Stimulated activated memory B cell treated with anti-CD40 and anti-IgM and Interleukin-4, amounts not matched to agents 10 μg/mL and 1 μg/mL and 100 μg/mL, for 72 hours (primary cell): ENCODE data around the gene RCAN1.

ENCODE experiments used
- ATAC-seq: fragments of 150-1000 bp; cut with Tn5 transposase; 2 replicates; pipeline ENCODE4 v1.10.0; 2021
- H3K27ac Mint-ChIP-seq: one replicate; pipeline ENCODE4 v1.8.0; 2022; ENCODE audit warnings: mild to moderate bottlenecking, mixed read lengths
- H3K27me3 Mint-ChIP-seq: one replicate; pipeline ENCODE4 v1.8.0; 2022; ENCODE audit warnings: mixed read lengths
- H3K36me3 Mint-ChIP-seq: one replicate; pipeline ENCODE4 v1.8.0; 2022; ENCODE audit warnings: mixed read lengths
- H3K4me1 Mint-ChIP-seq: one replicate; pipeline ENCODE4 v1.8.0; 2022; ENCODE audit warnings: mixed read lengths
- H3K4me3 Mint-ChIP-seq: one replicate; pipeline ENCODE4 v1.8.0; 2022; ENCODE audit warnings: mild to moderate bottlenecking, moderate library complexity, mixed read lengths
- H3K9me3 Mint-ChIP-seq: one replicate; pipeline ENCODE4 v1.8.0; 2022; ENCODE audit warnings: mixed read lengths

Gene RCAN1

DNA sequence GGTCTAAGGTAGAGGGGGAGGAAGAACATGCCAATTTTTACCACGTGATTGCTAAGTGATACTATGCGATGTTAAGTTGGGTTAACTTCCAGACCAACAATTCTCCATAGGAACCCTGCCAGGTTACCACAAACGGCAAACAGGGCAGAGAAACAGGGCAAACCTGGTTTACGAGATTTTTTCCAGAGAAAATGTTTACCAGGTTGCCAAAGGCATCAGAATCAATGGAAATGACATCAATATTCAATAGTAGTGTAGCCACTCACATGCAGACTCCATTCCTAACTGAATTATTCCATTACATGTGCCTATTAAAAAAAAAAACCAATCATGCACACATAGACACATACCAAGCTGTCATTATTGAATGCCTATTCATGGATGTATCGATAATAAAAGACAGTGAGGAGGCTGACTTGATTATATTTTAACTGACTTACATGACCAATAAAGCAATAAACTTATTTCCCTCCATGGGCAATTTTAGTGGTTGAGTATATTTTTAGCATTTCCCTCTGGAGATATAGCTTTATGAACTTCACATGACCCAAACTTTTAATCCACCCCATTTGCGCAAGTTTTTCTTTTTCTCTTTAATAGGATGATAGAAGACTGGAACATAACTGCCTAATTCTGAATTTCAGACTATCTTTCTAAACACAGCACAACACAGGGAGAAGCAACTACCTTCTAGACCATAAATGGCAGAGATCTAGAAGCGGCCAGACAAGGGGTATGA is 62.4 kb downstream of the RCAN1 start:
- no peak for ATAC-seq
- Mint-ChIP-seq H3K4me3 (no peak overlapping the region), H3K36me3 (peaks cover 16% of the 10 kb centered on the region), H3K4me1 (no peaks in the 10 kb centered on the region), H3K9me3 (peaks cover 8% of the 10 kb centered on the region), H3K27me3 (no peaks in the 10 kb centered on the region), H3K27ac (peak overlapping the region; percentile 24)

DNA sequence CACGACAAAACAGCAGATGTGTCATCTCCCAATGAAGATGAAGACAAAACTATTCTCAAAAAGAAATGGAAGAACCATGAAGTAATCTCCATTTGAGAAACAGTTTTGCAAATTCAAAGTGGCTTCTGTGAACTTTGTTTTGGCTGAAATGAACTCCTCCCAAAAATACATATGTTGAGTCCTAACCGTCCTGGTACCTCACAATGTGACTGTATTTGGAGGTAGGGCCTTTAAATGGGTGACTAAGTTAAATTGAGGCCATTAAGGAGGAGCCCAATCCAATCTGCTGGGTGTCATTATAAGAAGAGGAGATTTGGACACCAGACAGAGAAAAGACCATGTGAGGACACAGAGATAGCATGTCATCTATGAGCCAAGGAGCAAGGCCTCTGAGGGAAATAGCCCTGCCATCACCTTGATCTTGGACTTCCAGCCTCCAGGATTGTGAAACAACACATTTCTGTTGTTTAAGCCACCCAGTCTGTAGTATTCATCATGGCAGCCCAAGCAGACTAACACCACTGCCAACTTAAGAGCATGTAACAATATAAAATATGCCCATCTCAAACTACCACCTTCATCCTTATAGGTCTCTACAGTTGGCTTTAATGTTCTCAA is 64.6 kb downstream of the RCAN1 start:
- H3K9me3 Mint-ChIP-seq: peaks cover 8% of the 10 kb centered on the region
- H3K36me3 Mint-ChIP-seq: peaks cover 16% of the 10 kb centered on the region
- H3K4me1 Mint-ChIP-seq: peaks cover 22% of the 10 kb centered on the region
- H3K4me3 Mint-ChIP-seq: no peak overlapping the region
- H3K27ac Mint-ChIP-seq: no peak overlapping the region
- ATAC-seq: no peak
- H3K27me3 Mint-ChIP-seq: no peaks in the 10 kb centered on the region

DNA sequence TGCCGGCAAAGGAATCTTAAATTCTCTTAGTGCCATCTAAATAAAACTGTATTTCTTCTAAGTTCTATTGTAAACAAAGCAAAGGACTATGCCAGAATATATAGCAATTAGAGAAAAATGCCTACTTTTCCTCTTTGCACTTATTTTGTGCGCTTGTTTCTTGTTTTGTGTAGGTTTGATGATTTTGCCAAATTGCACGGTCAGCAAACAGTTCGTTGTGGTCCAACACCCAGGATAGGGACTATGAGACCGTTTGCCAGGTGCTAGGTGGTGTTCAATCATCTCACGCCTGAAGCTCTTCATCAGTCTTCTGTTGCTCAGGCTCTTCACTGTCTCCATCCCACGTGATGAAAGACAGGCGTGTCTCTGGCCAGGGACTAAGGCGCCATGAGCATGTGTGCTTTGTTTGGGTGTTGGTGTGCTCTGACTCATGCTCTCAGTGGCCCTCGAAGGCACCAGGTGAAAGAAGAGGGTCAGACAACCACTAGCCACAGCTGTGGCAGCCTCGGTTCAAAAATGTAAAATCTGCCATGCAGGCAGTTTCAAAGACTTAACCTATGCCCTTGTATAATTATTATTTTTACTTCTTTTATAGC is 66.0 kb downstream of the RCAN1 start:
- peaks cover 6% of the 10 kb centered on the region for H3K36me3 Mint-ChIP-seq
- peak overlapping the region; percentile 24 for H3K27ac Mint-ChIP-seq
- no peaks in the 10 kb centered on the region for H3K9me3 Mint-ChIP-seq
- no peaks in the 10 kb centered on the region for H3K27me3 Mint-ChIP-seq
- peaks cover 36% of the 10 kb centered on the region for H3K4me1 Mint-ChIP-seq
- H3K4me3 Mint-ChIP-seq: no peak overlapping the region
- no peak for ATAC-seq

DNA sequence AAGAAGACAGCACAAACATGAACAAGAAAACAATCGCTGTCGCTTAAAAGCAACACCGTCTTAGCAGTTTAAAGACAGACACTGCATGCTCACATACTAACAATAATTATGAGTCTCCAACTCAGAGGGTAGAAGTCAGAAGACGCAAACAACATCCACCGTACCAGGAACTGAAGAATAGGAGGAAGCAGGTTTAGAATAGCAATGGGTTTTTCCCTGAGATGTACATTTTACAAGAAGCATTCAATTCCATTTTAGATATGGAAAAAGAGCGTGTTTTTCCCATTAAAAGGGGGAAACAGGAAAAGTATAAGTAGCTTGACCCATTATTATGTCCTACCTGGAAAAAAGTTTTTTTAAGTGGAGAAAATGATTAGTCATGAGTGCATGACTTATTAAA is 68.4 kb downstream of the RCAN1 start:
- peak overlapping the region; percentile 97 for H3K27ac Mint-ChIP-seq
- no peaks in the 10 kb centered on the region for H3K27me3 Mint-ChIP-seq
- H3K36me3 Mint-ChIP-seq: peaks cover 12% of the 10 kb centered on the region
- H3K4me1 Mint-ChIP-seq: peaks cover 44% of the 10 kb centered on the region
- no peak for ATAC-seq
- peaks cover 3% of the 10 kb centered on the region for H3K9me3 Mint-ChIP-seq
- H3K4me3 Mint-ChIP-seq: no peak overlapping the region

DNA sequence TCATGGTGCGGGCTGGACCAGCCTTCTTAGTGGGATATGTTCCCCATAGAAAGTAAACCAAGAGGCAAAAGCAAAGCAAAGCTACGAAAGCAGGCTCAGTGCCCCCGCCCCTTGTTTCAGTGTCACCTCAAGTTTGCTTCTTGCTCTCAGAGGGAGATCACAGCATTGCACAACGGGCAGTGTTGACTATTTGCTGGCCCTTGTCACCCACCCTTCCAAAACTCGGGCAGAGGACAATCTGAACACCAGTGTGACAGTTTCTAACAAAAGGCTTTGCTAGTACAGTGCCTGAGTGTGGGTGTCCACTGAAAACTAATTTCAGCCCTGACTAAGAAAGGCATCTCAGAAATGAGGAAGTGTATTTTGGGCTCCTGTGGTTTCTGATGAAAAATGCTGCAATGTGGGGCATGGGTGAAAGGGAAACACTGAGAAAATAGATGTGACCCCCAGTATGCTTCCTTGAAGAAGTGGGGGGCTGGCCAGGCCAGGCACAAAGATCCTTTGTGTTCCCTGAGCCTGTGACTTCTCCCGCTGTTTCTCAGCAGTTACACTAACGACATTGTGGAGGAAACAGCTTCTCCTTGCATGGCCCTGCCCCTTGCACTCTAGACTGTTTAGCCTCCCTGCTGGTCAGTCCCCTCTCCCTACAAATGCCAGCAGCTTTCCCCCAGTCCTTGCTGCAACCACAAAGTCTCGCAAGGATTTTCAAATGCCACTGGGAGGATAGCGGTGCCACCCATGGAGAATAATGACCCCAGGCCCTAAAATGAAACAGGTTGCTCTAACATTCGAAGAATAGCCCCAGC is 69.6 kb downstream of the RCAN1 start:
- peak overlapping the region; percentile 97 for H3K27ac Mint-ChIP-seq
- peak overlapping the region; percentile 53 for H3K4me3 Mint-ChIP-seq
- peak; percentile 95 for ATAC-seq
- peaks cover 9% of the 10 kb centered on the region for H3K36me3 Mint-ChIP-seq
- H3K9me3 Mint-ChIP-seq: peaks cover 3% of the 10 kb centered on the region
- H3K4me1 Mint-ChIP-seq: peaks cover 44% of the 10 kb centered on the region
- no peaks in the 10 kb centered on the region for H3K27me3 Mint-ChIP-seq

DNA sequence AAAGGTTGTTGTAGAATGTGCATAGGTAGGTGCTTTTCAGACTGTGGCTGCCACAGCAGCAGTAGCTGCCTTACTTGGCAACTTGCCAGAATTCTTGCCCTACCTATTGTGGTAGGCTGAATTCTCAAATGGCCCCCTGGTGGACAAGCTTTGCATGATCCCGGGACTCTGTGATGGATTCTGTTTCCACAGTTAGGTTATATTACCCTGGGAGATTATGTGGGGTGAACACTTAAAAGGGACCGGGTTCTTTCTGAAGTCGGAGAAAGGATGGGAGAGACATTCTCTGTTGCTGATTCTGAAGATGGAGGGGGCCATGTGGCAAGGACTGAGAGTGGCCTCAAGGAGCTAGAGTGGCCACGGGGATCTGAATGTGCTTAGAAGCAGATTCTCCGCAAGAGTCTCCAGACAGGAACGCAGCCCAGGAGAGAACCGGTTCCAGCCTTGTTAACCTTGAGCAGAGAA is 70.8 kb downstream of the RCAN1 start:
- no peak for ATAC-seq
- Mint-ChIP-seq H3K4me1 (peaks cover 44% of the 10 kb centered on the region), H3K36me3 (peaks cover 6% of the 10 kb centered on the region), H3K4me3 (no peak overlapping the region), H3K27me3 (no peaks in the 10 kb centered on the region), H3K27ac (peak overlapping the region; percentile 97), H3K9me3 (peaks cover 3% of the 10 kb centered on the region)

DNA sequence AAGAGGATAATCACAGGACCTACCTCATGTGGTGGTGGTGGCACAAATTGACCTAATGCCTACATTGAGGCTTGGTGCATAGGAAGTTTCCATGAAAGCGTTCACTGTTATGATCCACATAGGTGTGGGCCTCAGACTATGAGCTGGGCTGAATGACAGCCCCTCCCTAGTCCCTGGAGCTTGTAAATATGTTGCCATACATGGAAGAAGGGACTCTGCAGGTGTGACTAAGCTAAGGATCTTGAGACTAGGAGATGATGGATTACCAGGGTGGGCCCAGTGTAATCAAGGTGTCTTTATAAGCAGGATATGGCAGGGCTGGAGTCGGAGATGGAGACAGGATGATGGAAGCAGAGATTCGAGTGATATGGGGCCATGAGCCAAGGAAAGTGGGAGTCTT is 71.9 kb downstream of the RCAN1 start:
- Mint-ChIP-seq H3K27me3 (no peaks in the 10 kb centered on the region), H3K27ac (peak overlapping the region; percentile 60), H3K4me3 (no peak overlapping the region), H3K4me1 (peaks cover 44% of the 10 kb centered on the region), H3K9me3 (peaks cover 3% of the 10 kb centered on the region), H3K36me3 (peaks cover 6% of the 10 kb centered on the region)
- ATAC-seq: no peak

DNA sequence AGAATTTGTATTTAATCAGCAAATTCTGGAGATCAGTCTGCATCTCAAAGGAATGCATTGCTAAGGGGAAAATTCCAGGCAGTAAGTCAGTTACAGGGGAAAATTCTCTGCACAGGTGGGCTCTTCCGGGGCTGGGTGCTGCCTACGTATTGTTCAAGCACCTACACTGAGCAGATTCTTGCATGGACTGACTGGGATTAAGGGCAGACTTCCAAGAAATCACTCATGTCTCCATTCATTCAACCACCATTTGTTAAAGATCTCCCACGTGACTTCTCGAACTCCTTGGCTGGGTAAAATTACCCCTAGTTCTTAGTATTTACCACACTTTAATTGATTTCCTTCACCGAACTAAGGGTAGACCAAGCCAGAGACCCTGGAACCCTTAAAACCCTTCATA is 74.7 kb downstream of the RCAN1 start:
- peaks cover 3% of the 10 kb centered on the region for H3K9me3 Mint-ChIP-seq
- H3K4me3 Mint-ChIP-seq: no peak overlapping the region
- ATAC-seq: no peak
- H3K27ac Mint-ChIP-seq: peak overlapping the region; percentile 18
- H3K36me3 Mint-ChIP-seq: peaks cover 14% of the 10 kb centered on the region
- peaks cover 21% of the 10 kb centered on the region for H3K4me1 Mint-ChIP-seq
- H3K27me3 Mint-ChIP-seq: no peaks in the 10 kb centered on the region

DNA sequence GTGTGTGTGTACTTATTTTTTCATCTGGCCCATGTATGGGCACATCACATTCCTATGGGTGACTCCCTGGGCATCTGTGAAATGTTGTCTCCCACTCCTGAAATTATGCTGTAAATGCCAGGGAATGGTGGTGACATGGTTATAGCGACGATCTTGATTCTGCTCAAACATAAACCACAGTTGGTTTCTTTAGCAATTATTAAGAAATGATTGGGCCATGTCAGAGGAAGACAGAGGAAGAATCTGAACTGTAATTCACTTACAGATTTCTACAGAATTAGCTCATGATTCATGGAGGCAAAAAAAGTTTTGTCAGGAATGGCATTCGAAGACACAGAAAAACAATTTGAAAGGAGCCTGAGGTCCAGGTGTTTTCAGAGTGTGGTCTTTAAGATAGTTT is 77.1 kb downstream of the RCAN1 start:
- Mint-ChIP-seq H3K36me3 (peaks cover 14% of the 10 kb centered on the region), H3K27ac (no peak overlapping the region), H3K9me3 (no peaks in the 10 kb centered on the region), H3K27me3 (no peaks in the 10 kb centered on the region), H3K4me3 (no peak overlapping the region), H3K4me1 (peaks cover 19% of the 10 kb centered on the region)
- ATAC-seq: no peak

DNA sequence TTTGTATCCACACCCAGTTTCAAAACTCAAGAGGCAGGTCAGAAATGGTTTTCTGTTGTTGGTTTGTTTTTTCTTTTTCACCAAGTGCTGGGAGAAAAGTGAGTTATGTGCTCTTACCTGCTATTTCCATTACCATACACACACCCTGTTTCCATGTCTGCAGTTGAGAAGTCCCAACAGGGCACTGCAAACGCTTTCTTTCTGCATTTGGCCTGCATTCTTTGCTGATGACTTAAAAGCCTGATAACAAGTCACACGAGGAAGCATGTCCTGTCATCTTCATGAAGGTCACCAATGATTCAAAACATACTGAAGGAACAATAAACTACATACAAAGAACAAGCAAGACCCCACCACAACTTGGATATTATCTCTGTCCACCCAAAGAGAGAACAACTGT is 78.1 kb downstream of the RCAN1 start:
- Mint-ChIP-seq H3K27me3 (no peaks in the 10 kb centered on the region), H3K4me1 (peaks cover 19% of the 10 kb centered on the region), H3K36me3 (peaks cover 15% of the 10 kb centered on the region), H3K27ac (no peak overlapping the region), H3K9me3 (no peaks in the 10 kb centered on the region), H3K4me3 (no peak overlapping the region)
- no peak for ATAC-seq

DNA sequence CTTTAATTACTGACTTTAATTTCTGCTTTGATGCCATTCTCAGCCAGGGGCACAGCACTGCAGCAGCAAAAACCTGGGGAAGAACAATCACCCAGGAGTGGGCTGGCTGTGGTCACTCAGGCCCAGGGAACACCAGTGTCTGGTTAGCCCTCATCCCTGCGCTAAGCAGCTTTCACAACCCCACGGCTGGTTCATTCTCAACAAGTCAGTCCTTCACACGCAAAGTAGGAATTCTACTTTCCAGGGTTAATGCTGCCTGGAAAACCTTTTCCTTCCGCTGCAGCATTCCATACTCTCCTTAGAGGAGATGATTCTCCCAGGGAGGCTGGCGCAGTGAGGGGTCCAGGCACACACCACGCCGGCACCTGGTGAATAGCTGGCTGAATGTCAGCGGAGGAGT is 78.6 kb downstream of the RCAN1 start:
- Mint-ChIP-seq H3K4me1 (peaks cover 24% of the 10 kb centered on the region), H3K36me3 (peaks cover 20% of the 10 kb centered on the region), H3K27me3 (no peaks in the 10 kb centered on the region), H3K9me3 (no peaks in the 10 kb centered on the region), H3K27ac (no peak overlapping the region), H3K4me3 (no peak overlapping the region)
- ATAC-seq: no peak

DNA sequence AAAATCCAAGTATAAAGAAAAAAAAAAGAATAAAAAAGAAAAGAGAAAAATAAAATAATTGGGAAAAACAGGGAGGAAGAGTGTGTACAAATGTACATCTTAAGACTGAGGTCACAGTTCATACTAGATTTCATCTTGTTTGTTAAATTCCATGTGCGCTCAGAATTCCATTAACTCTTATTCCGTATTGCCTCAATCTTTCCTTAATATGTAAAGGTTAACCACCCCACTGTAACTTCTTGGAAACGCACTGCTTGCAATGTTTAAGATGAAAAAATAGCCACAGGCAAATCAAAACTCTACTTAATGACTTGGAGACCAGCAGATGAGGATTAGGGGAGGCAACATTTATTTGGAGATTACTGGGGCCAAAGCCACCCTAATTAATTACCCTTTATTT is 79.0 kb downstream of the RCAN1 start:
- ATAC-seq: no peak
- Mint-ChIP-seq H3K36me3 (peaks cover 20% of the 10 kb centered on the region), H3K27ac (no peak overlapping the region), H3K27me3 (no peaks in the 10 kb centered on the region), H3K4me1 (peaks cover 25% of the 10 kb centered on the region), H3K4me3 (no peak overlapping the region), H3K9me3 (no peaks in the 10 kb centered on the region)

DNA sequence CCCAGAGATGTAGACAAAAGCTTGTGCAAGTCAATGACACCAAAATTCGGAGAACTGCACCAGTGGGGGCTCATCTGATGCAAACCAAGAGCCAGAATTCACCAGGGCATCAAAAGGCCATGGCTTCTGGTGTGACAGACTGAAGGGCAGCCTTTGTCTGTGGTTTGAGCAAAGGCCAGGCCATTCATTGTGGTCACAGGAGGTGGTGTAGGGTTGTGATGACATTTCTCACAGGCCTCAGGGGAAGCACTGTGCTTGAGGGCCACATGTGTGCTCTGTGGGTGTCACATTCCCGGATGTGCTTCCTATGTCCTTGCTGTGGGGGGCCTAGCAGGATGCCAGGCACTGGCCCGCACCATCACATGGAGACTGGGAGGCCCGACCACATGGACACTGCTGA is 80.4 kb downstream of the RCAN1 start:
- H3K9me3 Mint-ChIP-seq: peaks cover 2% of the 10 kb centered on the region
- peaks cover 25% of the 10 kb centered on the region for H3K36me3 Mint-ChIP-seq
- peak; percentile 94 for ATAC-seq
- H3K4me1 Mint-ChIP-seq: peaks cover 32% of the 10 kb centered on the region
- peak overlapping the region; percentile 90 for H3K27ac Mint-ChIP-seq
- peak overlapping the region; percentile 36 for H3K4me3 Mint-ChIP-seq
- no peaks in the 10 kb centered on the region for H3K27me3 Mint-ChIP-seq

DNA sequence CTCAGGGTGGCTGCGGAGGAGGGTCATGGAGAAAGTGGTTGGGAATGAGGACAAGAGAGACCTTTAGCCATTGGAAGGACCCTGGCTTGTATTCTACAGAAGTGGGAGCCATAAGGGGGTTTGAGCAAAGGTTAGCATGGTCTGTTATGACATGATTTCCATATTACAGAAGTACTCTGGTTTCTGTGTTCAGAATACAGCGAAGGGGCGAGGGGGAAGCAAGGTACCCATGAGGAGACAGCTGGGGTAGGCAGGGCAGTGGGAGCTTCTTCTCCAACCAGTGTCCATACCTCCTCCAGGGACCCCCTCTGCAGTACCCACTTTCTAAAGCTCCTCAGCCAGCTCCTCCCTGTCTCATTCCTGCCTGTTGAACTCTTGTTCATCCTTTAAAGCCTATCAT is 81.0 kb downstream of the RCAN1 start:
- no peaks in the 10 kb centered on the region for H3K27me3 Mint-ChIP-seq
- H3K4me3 Mint-ChIP-seq: peak overlapping the region; percentile 36
- peak; percentile 59 for ATAC-seq
- peaks cover 32% of the 10 kb centered on the region for H3K4me1 Mint-ChIP-seq
- peaks cover 25% of the 10 kb centered on the region for H3K36me3 Mint-ChIP-seq
- H3K27ac Mint-ChIP-seq: peak overlapping the region; percentile 90
- H3K9me3 Mint-ChIP-seq: peaks cover 2% of the 10 kb centered on the region

DNA sequence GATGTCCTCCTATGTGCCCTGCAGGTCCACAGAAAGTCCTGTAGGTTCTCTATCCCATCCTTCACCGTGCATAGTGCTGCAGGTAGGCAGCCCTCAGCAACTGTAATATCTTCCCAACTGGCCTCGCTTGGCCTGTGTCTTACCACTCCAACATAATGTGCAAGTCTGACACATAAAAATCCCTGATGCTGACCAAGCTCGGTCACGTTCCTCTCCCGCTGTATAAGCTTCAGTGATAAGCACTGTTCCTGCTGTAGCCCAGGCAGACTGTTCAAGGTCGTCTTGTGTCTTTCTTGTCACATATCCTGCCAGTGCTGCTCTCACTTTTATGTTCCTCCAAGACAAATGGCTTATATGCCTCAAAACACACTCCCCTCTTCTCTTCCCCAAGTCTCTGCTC is 83.5 kb downstream of the RCAN1 start:
- Mint-ChIP-seq H3K36me3 (peaks cover 19% of the 10 kb centered on the region), H3K4me3 (no peak overlapping the region), H3K27me3 (no peaks in the 10 kb centered on the region), H3K9me3 (peaks cover 2% of the 10 kb centered on the region), H3K4me1 (peaks cover 38% of the 10 kb centered on the region), H3K27ac (peak overlapping the region; percentile 8)
- no peak for ATAC-seq
